ENCODE results near the gene STKLD1. TPM values are rescaled to one million over a fixed set of nuclear protein-coding genes. Genes with fewer than 3 reads are reported as not detected.
A peak's percentile ranks its signal among the peaks of the same experiment; 100 is the strongest.

Gene STKLD1
- total RNA-seq, 4 donors from 2014 or later, result 0.22 to 1.0 (median 0.69) TPM

GRCh38 chr9:133345596-133345995 is 30.6 kb upstream of the STKLD1 start:
- no peak for DNase-seq (ENCODE audit: low spot score in 2 of 2)
- Histone ChIP-seq H3K27ac (no peak overlapping the region), H3K4me1 (peaks cover 0 to 52% (median 24%) of the 10 kb centered on the region in 4 donors), H3K9me3 (no peaks in the 10 kb centered on the region), H3K27me3 (no peaks in the 10 kb centered on the region), H3K4me3 (no peak overlapping the region), H3K36me3 (peaks cover 0 to 70% (median 22%) of the 10 kb centered on the region in 3 donors)
- TF ChIP-seq CTCF (IDR thresholded peaks at IDR 0.05), result no peak
- no peak for TF ChIP-seq POLR2A (IDR thresholded peaks at IDR 0.05)
- TF ChIP-seq EP300 (IDR thresholded peaks at IDR 0.05), result no peak
- WGBS, 2 donors, result 90 to 92% methylated on average over 6 of the region's 6 CpGs

GRCh38 chr9:133346021-133346785 is 30.0 kb upstream of the STKLD1 start:
- peak overlapping the region in 3 of 4 donors; percentile 90 to 96 (median 93) for H3K27ac ChIP-seq
- WGBS, 2 donors, result 64 to 65% methylated on average over 14 to 15 of the region's 15 CpGs
- no peak for DNase-seq (ENCODE audit: low spot score in 2 of 2)

GRCh38 chr9:133347515-133347984 is 28.6 kb upstream of the STKLD1 start:
- Histone ChIP-seq H3K36me3 (peaks cover 0 to 70% (median 34%) of the 10 kb centered on the region in 3 donors), H3K27me3 (no peaks in the 10 kb centered on the region), H3K27ac (peak overlapping the region; percentile 74 to 96 (median 92)), H3K4me1 (peaks cover 0 to 52% (median 24%) of the 10 kb centered on the region in 4 donors), H3K4me3 (peak overlapping the region; percentile 74 to 99 (median 96)), H3K9me3 (no peaks in the 10 kb centered on the region)
- 0 to 3% methylated on average over 29 to 35 of the region's 41 CpGs for WGBS, 2 donors
- peak in 1 of 2 donors; percentile 22 for DNase-seq (ENCODE audit: low spot score in 2 of 2)
- TF ChIP-seq EP300 (IDR thresholded peaks at IDR 0.05) (no peak), CTCF (IDR thresholded peaks at IDR 0.05) (peak in 1 of 5 experiments; percentile 8)

More at GRCh38 chr9:133346021-133346785, 30.0 kb upstream of the STKLD1 start:
- H3K4me1 ChIP-seq, result peaks cover 0 to 48% (median 24%) of the 10 kb centered on the region in 4 donors
- TF ChIP-seq EP300 (IDR thresholded peaks at IDR 0.05), result no peak
- no peak for TF ChIP-seq POLR2A (IDR thresholded peaks at IDR 0.05)
- no peak for TF ChIP-seq CTCF (IDR thresholded peaks at IDR 0.05)
- no peaks in the 10 kb centered on the region for H3K27me3 ChIP-seq
- peaks cover 0 to 70% (median 25%) of the 10 kb centered on the region in 3 donors for H3K36me3 ChIP-seq
- peak overlapping the region in 3 of 4 donors; percentile 74 to 99 (median 93) for H3K4me3 ChIP-seq
- no peaks in the 10 kb centered on the region for H3K9me3 ChIP-seq

GRCh38 chr9:133347985-133348717 is 28.0 kb upstream of the STKLD1 start, which contains the start of the genes MED22 and RPL7A:
MED22 (minus strand) TSS chr9:133348131; CDS start chr9:133346662, 1,469 bp downstream.
RPL7A (plus strand) TSS chr9:133348218; CDS start chr9:133348244, 26 bp downstream.
- Histone ChIP-seq H3K27me3 (no peaks in the 10 kb centered on the region), H3K4me3 (peak within 1 kb of the TSS; percentile 74 to 99 (median 96)), H3K36me3 (peaks cover 0 to 70% (median 34%) of the 10 kb centered on the region in 3 donors), H3K27ac (peak within 1 kb of the TSS; percentile 74 to 96 (median 92)), H3K4me1 (peaks cover 0 to 52% (median 24%) of the 10 kb centered on the region in 4 donors), H3K9me3 (no peaks in the 10 kb centered on the region)
- 0 to 1% methylated on average over 42 to 64 of the region's 64 CpGs for WGBS, 2 donors
- TF ChIP-seq EP300 (IDR thresholded peaks at IDR 0.05), result peak; percentile 14 to 96
- peak; percentile 67 to 76 for TF ChIP-seq POLR2A (IDR thresholded peaks at IDR 0.05)
- TF ChIP-seq CTCF (IDR thresholded peaks at IDR 0.05), result peak in 2 of 5 experiments; percentile 48 to 50
- DNase-seq (ENCODE audit: low spot score in 2 of 2), result peak; percentile 93 to 97

Data from tibial nerve (tissue), 4 donors.